HEK293 (cell line): ENCODE data around the gene ARHGEF37.

ENCODE experiments used
- CTCF ChIA-PET: fragments of 350-600 bp; formaldehyde crosslinking; extraction: SDS; loops from one replicate; lab custom pipeline; 2021; ENCODE audit warnings: antibody characterized with exemption; lab: Yijun Ruan, JAX
- POLR2A ChIA-PET: fragments of 300-600 bp; formaldehyde crosslinking; extraction: SDS; loops from one replicate; lab custom pipeline; 2020; ENCODE audit warnings: antibody characterized with exemption, inconsistent platforms; lab: Yijun Ruan, JAX
- H3K27ac ChIP-seq: fragments of 200-500 bp; sonication (Bioruptor generic); 2 replicates; pipeline ENCODE4 v1.5.1; 2014; ENCODE audit warnings: low read depth, low read length, control low read depth, inconsistent platforms; ENCODE audit errors: extremely low read depth
- H3K36me3 ChIP-seq, 2 experiments: fragments of 200-500 bp in 1 of 2; sonication (Bioruptor generic) in 1 of 2; 1 replicate in 1 of 2; 2 replicates in 1 of 2; pipeline ENCODE4 v1.5.1; 2014 to 2017; ENCODE audit warnings: inconsistent platforms in 2 of 2, low read length in 2 of 2; ENCODE audit not compliant: control insufficient read depth in 2 of 2, insufficient read depth in 1 of 2
- H3K4me1 ChIP-seq: fragments of 200-500 bp; sonication (Bioruptor generic); 2 replicates; pipeline ENCODE4 v1.5.1; 2014; ENCODE audit warnings: mild to moderate bottlenecking, low read length, inconsistent platforms; ENCODE audit not compliant: control insufficient read depth, insufficient read depth
- H3K4me3 ChIP-seq: 2 replicates; pipeline ENCODE4 v1.5.1; 2011; ENCODE audit warnings: low read depth, mild to moderate bottlenecking, control low read depth, low read length, moderate library complexity
- H3K9me3 ChIP-seq: fragments of 200-500 bp; sonication (Bioruptor generic); 2 replicates; pipeline ENCODE4 v1.5.1; 2014; ENCODE audit warnings: low read depth, low read length, inconsistent platforms; ENCODE audit not compliant: control insufficient read depth, insufficient read depth
- CTCF ChIP-seq: fragments of 450-650 bp; formaldehyde crosslinking; IDR thresholded peaks from 2 replicates; pipeline ENCODE4 v1.5.1; 2016; ENCODE audit warnings: missing biosample characterization, missing genetic modification characterization
- GLI2 ChIP-seq: fragments of 450-650 bp; formaldehyde crosslinking; IDR thresholded peaks from 2 replicates; pipeline ENCODE4; 2017; ENCODE audit warnings: missing biosample characterization, missing genetic modification characterization, low read depth, borderline replicate concordance
- GLI4 ChIP-seq: fragments of 450-650 bp; formaldehyde crosslinking; IDR thresholded peaks from 2 replicates; pipeline ENCODE4 v1.5.1; 2016; ENCODE audit warnings: missing biosample characterization, missing genetic modification characterization
- KLF7 ChIP-seq: fragments of 450-650 bp; formaldehyde crosslinking; IDR thresholded peaks from 2 replicates; pipeline ENCODE4 v1.5.1; 2016; ENCODE audit warnings: missing biosample characterization, missing genetic modification characterization, borderline replicate concordance
- KLF9 ChIP-seq: fragments of 450-650 bp; formaldehyde crosslinking; IDR thresholded peaks from 2 replicates; pipeline ENCODE4 v1.5.1; 2016; ENCODE audit warnings: missing biosample characterization, missing genetic modification characterization, low read depth
- PBX3 ChIP-seq: sonication (generic); formaldehyde crosslinking; IDR thresholded peaks from 2 replicates; pipeline ENCODE4 v1.8.1; 2022; ENCODE audit warnings: mild to moderate bottlenecking, moderate library complexity, missing genetic modification reagents
- RBAK ChIP-seq: fragments of 450-650 bp; formaldehyde crosslinking; IDR thresholded peaks from 2 replicates; pipeline ENCODE4 v1.5.1; 2016; ENCODE audit warnings: missing biosample characterization, missing genetic modification characterization
- SETDB1 ChIP-seq: IDR thresholded peaks from one replicate; pipeline ENCODE4 v1.6.1; 2017; ENCODE audit warnings: mild to moderate bottlenecking, low read length, moderate library complexity, mixed read lengths; ENCODE audit not compliant: insufficient read length
- ZBTB10 ChIP-seq: fragments of 450-650 bp; formaldehyde crosslinking; IDR thresholded peaks from 2 replicates; pipeline ENCODE4 v1.5.1; 2016; ENCODE audit warnings: missing biosample characterization, missing genetic modification characterization
- ZNF133 ChIP-seq: fragments of 450-650 bp; formaldehyde crosslinking; IDR thresholded peaks from 2 replicates; pipeline ENCODE4 v1.5.1; 2016; ENCODE audit warnings: missing biosample characterization, missing genetic modification characterization
- ZNF18 ChIP-seq: fragments of 450-650 bp; formaldehyde crosslinking; IDR thresholded peaks from 2 replicates; pipeline ENCODE4 v1.5.1; 2016; ENCODE audit warnings: missing biosample characterization, missing genetic modification characterization
- ZNF239 ChIP-seq: fragments of 450-650 bp; formaldehyde crosslinking; IDR thresholded peaks from 2 replicates; pipeline ENCODE4 v1.5.1; 2016; ENCODE audit warnings: missing biosample characterization, missing genetic modification characterization
- ZNF354C ChIP-seq: fragments of 450-650 bp; formaldehyde crosslinking; IDR thresholded peaks from 2 replicates; pipeline ENCODE4 v1.5.1; 2016; ENCODE audit warnings: missing biosample characterization, missing genetic modification characterization, low read depth, borderline replicate concordance
- ZNF362 ChIP-seq: fragments of 450-650 bp; formaldehyde crosslinking; IDR thresholded peaks from 2 replicates; pipeline ENCODE4 v1.5.1; 2016; ENCODE audit warnings: missing biosample characterization, missing genetic modification characterization
- ZNF449 ChIP-seq: fragments of 450-650 bp; formaldehyde crosslinking; IDR thresholded peaks from 2 replicates; pipeline ENCODE4 v1.5.1; 2017; ENCODE audit warnings: missing biosample characterization, mild to moderate bottlenecking, missing genetic modification characterization, moderate library complexity
- ZNF513 ChIP-seq: fragments of 450-650 bp; IDR thresholded peaks from 2 replicates; pipeline ENCODE4 v1.5.1; 2018; ENCODE audit warnings: missing biosample characterization, missing genetic modification characterization
- ZNF585B ChIP-seq: fragments of 450-650 bp; formaldehyde crosslinking; IDR thresholded peaks from 2 replicates; pipeline ENCODE4 v1.5.1; 2016; ENCODE audit warnings: missing biosample characterization, missing genetic modification characterization
- ZNF654 ChIP-seq: fragments of 450-650 bp; formaldehyde crosslinking; IDR thresholded peaks from 2 replicates; pipeline ENCODE4 v1.5.1; 2016; ENCODE audit warnings: low read depth, missing biosample characterization, missing genetic modification characterization

Gene ARHGEF37

DNA sequence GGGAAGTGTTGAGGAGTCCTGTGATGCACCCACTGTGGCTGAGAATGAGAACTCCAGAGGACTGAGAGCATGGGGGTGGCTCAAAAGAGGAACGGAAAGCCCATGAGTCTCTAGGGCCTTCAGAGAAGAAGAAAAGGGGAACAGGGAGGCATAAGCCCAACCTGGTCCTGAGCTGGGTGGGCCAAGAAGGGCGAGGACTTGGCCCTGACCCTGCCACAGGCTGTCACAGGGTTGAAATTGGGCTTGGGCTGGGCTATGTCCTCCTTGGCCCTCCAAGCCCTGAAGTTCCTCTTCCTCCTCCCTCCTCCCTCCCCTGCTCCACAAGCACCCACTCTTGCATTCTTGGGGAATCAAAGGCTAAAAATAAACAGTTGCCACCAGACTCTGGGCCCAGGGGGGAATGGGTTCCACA, 99.5 kb downstream of the ARHGEF37 start:
- POLR2A ChIA-PET = no interaction called here
- Histone ChIP-seq H3K4me3 (no peak overlapping the region), H3K36me3 (no peaks in the 10 kb centered on the region), H3K4me1 (peaks cover 5% of the 10 kb centered on the region; the same call in 1 of the 2 replicates), H3K27ac (no peak overlapping the region), H3K9me3 (no peaks in the 10 kb centered on the region)
- TF ChIP-seq KLF9 (tag by site-specific recombination) (no peak), ZNF18 (tag by site-specific recombination) (no peak), KLF7 (no peak), CTCF (tag by site-specific recombination) (no peak)
- CTCF ChIA-PET = interaction anchor here (2.7 kb wide), 1 partner anchor 13 kb away, joined by 16 read pairs; no protein-coding TSS in a partner anchor

DNA sequence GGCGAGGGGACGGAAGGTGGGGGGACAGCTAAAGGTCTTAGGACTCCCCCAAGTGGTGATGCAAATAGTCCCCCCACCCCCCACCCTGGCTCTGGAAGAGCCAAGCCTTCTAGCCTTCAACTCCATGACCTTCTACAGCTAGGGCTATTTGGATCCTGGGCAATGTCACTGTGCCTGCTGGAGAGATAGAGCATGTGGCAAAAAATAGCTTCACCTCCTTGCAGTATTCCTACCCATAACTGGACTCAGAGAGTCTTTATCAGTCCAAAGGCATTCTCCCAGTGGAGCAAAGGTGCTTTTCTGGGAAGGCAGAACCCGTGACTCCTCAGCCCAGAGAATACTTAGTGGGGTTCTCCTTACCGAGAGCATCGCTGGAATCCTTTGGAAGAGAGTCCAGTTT, 100.0 kb downstream of the ARHGEF37 start:
- Histone ChIP-seq H3K9me3 (no peaks in the 10 kb centered on the region), H3K36me3 (no peaks in the 10 kb centered on the region), H3K4me1 (peaks cover 5% of the 10 kb centered on the region; the same call in 1 of the 2 replicates), H3K4me3 (no peak overlapping the region), H3K27ac (no peak overlapping the region)
- ChIA-PET POLR2A (no interaction called here), CTCF (interaction anchor here (1.1 to 1.2 kb wide), 2 partner anchors 14 to 24 kb away, joined by 5 read pairs; no protein-coding TSS in a partner anchor)
- TF ChIP-seq ZNF362 = no peak
- TF ChIP-seq ZBTB10 (tag by site-specific recombination) = no peak
- no peak for TF ChIP-seq ZNF585B (tag by site-specific recombination)

- Histone ChIP-seq H3K9me3 (no peaks in the 10 kb centered on the region), H3K27ac (no peak overlapping the region), H3K36me3 (no peaks in the 10 kb centered on the region), H3K4me1 (peaks cover under 1% of the 10 kb centered on the region; the same call in 1 of the 2 replicates), H3K4me3 (no peak overlapping the region)
- ChIA-PET CTCF (interaction anchor here (1.1 to 1.2 kb wide), 2 partner anchors 14 to 25 kb away, joined by 5 read pairs; no protein-coding TSS in a partner anchor), POLR2A (no interaction called here)
- TF ChIP-seq ZNF513 (tag by site-specific recombination) (no peak), ZNF449 (no peak), GLI2 (tag by site-specific recombination) (no peak), ZNF354C (no peak), PBX3 (CRISPR knock-in tag) (no peak), ZNF133 (tag by site-specific recombination) (no peak), RBAK (tag by site-specific recombination) (no peak), ZNF654 (tag by site-specific recombination) (no peak), GLI4 (tag by site-specific recombination) (no peak), SETDB1 (no peak), ZNF239 (tag by site-specific recombination) (no peak)
These were observed 100.6 kb downstream of the ARHGEF37 start for GRCh38 chr5:149681922-149682321.
